Measurements from ENCODE around the gene SCTR. TPM values are rescaled to one million over a fixed set of nuclear protein-coding genes. Genes with fewer than 3 reads are reported as not detected.

Gene SCTR
- polyA plus RNA-seq, 3 donors, result not detected

GRCh38 chr2:119397196-119397595 lies 127.1 kb downstream of the SCTR start:
- no peaks in the 10 kb centered on the region for H4K20me1 ChIP-seq (ENCODE audit: insufficient read depth, low read length)
- WGBS (ENCODE audit: insufficient coverage), result 89% methylated on average over 6 of the region's 6 CpGs
- H3K4me2 ChIP-seq (replicated peaks; ENCODE audit: extremely low read depth, low read length, poor library complexity, severe bottlenecking), result no peak overlapping the region
- H3K4me3 Mint-ChIP-seq, result no peak overlapping the region
- peaks cover 0 to 5% of the 10 kb centered on the region in 2 donors for H3K4me1 ChIP-seq (ENCODE audit: control insufficient read depth in 1 of 2, insufficient read depth in 2 of 2, low read length in 2 of 2)
- no peak overlapping the region for H2AFZ ChIP-seq (ENCODE audit: insufficient read depth, low read depth, low read length, poor library complexity, severe bottlenecking)
- no peak overlapping the region for H3K9ac ChIP-seq (ENCODE audit: insufficient read depth, low read length, poor library complexity, severe bottlenecking)
- H3K9me3 Mint-ChIP-seq, result no peaks in the 10 kb centered on the region
- intact Hi-C loops (cut with micrococcal nuclease), result no loop called here
- no peak overlapping the region for H3K27ac Mint-ChIP-seq
- no peak for DNase-seq
- H3K27me3 ChIP-seq (ENCODE audit: control insufficient read depth in 2 of 2, insufficient read depth in 2 of 2, low read length in 2 of 2), result no peaks in the 10 kb centered on the region
- H3K36me3 ChIP-seq (replicated peaks in 1 of 2; ENCODE audit: control insufficient read depth in 1 of 2, insufficient read depth in 2 of 2, low read length in 2 of 2), result no peaks in the 10 kb centered on the region
- no peak overlapping the region for H3K27ac ChIP-seq (ENCODE audit: low read depth in 1 of 2, low read length in 2 of 2)
- no peaks in the 10 kb centered on the region for H3K79me2 ChIP-seq (ENCODE audit: insufficient read depth, low read length)
- TF ChIP-seq CTCF (IDR thresholded peaks at IDR 0.05), result no peak
- H3K9me3 ChIP-seq (replicated peaks in 1 of 2; ENCODE audit: control insufficient read depth in 1 of 2, insufficient read depth in 1 of 2, low read length in 2 of 2), result no peaks in the 10 kb centered on the region
- no peak overlapping the region for H3K4me3 ChIP-seq (replicated peaks in 1 of 3; ENCODE audit: low read depth in 2 of 3, low read length in 3 of 3)
- H3K4me1 Mint-ChIP-seq, result peaks cover 10% of the 10 kb centered on the region
- H3K36me3 Mint-ChIP-seq, result no peaks in the 10 kb centered on the region
- peaks cover 1 to 7% (median 2%) of the 10 kb centered on the region in 3 donors for H3K27me3 Mint-ChIP-seq (ENCODE audit: low read depth in 3 of 3)

GRCh38 chr2:119393971-119394748 lies 130.1 kb downstream of the SCTR start:
- DNase-seq, result no peak
- no peak overlapping the region for H3K27ac ChIP-seq (ENCODE audit: low read depth in 1 of 2, low read length in 2 of 2)
- peaks cover 2 to 5% (median 4%) of the 10 kb centered on the region in 3 donors for H3K27me3 Mint-ChIP-seq (ENCODE audit: low read depth in 3 of 3)
- H3K4me1 ChIP-seq (ENCODE audit: control insufficient read depth in 1 of 2, insufficient read depth in 2 of 2, low read length in 2 of 2), result peaks cover 6 to 11% of the 10 kb centered on the region in 2 donors
- WGBS (ENCODE audit: insufficient coverage), result 100% methylated on average over 1 of the region's 3 CpGs
- intact Hi-C loops (cut with micrococcal nuclease), result no loop called here
- H3K79me2 ChIP-seq (ENCODE audit: insufficient read depth, low read length), result no peaks in the 10 kb centered on the region
- no peak overlapping the region for H2AFZ ChIP-seq (ENCODE audit: insufficient read depth, low read depth, low read length, poor library complexity, severe bottlenecking)
- H3K4me3 Mint-ChIP-seq, result no peak overlapping the region
- no peak overlapping the region for H3K4me2 ChIP-seq (replicated peaks; ENCODE audit: extremely low read depth, low read length, poor library complexity, severe bottlenecking)
- H3K36me3 ChIP-seq (replicated peaks in 1 of 2; ENCODE audit: control insufficient read depth in 1 of 2, insufficient read depth in 2 of 2, low read length in 2 of 2), result no peaks in the 10 kb centered on the region
- no peaks in the 10 kb centered on the region for H3K9me3 Mint-ChIP-seq
- H4K20me1 ChIP-seq (ENCODE audit: insufficient read depth, low read length), result no peaks in the 10 kb centered on the region
- H3K36me3 Mint-ChIP-seq, result no peaks in the 10 kb centered on the region
- no peak overlapping the region for H3K9ac ChIP-seq (ENCODE audit: insufficient read depth, low read length, poor library complexity, severe bottlenecking)
- peaks cover 18% of the 10 kb centered on the region for H3K4me1 Mint-ChIP-seq
- no peak for TF ChIP-seq CTCF (IDR thresholded peaks at IDR 0.05)
- H3K4me3 ChIP-seq (replicated peaks in 1 of 3; ENCODE audit: low read depth in 2 of 3, low read length in 3 of 3), result no peak overlapping the region
- H3K27ac Mint-ChIP-seq, result no peak overlapping the region
- no peaks in the 10 kb centered on the region for H3K9me3 ChIP-seq (replicated peaks in 1 of 2; ENCODE audit: control insufficient read depth in 1 of 2, insufficient read depth in 1 of 2, low read length in 2 of 2)
- H3K27me3 ChIP-seq (ENCODE audit: control insufficient read depth in 2 of 2, insufficient read depth in 2 of 2, low read length in 2 of 2), result no peaks in the 10 kb centered on the region

Other genes starting within 250 kb of the SCTR start
- gene C2orf76, start 157.6 kb downstream of the SCTR start, polyA plus RNA-seq, result 10 to 100 TPM in 2 of 3 donors, 1 to 10 TPM in 1; 9.7 to 32.5 (median 31.0) TPM
- gene DBI, start 157.5 kb downstream of the SCTR start, polyA plus RNA-seq, result 100 to 1,000 TPM; 126 to 436 (median 398) TPM
- not detected for gene TMEM37, start 92.6 kb downstream of the SCTR start, polyA plus RNA-seq
- gene CFAP221, start 20.0 kb upstream of the SCTR start, polyA plus RNA-seq, result not detected
- 1 to 10 TPM in 1 of 3 donors, under 1 TPM in 2; 0.69 to 1.2 (median 0.73) TPM for gene TMEM177, start 154.7 kb upstream of the SCTR start, polyA plus RNA-seq
- gene PTPN4, start 235.4 kb upstream of the SCTR start, polyA plus RNA-seq, result 1 to 10 TPM; 5.5 to 6.7 (median 5.7) TPM

Measured in CD14-positive monocyte (primary cell).